GM12878 (cell line): ENCODE results near the gene PTCRA. TPM values are rescaled to one million over a fixed set of nuclear protein-coding genes. Genes with fewer than 3 reads are reported as not detected.
A peak's percentile ranks its signal among the peaks of the same experiment; 100 is the strongest.

ENCODE experiments used
- ATAC-seq: fragments of 200-7000 bp; cut with Tn5 transposase; 3 replicates; pipeline ENCODE4 v1.9.1; 2020; ENCODE audit warnings: mild to moderate bottlenecking, moderate library complexity
- BruUV-seq: library from RNA; stranded (reverse); fragments of 400-500 nt; replicated peaks from 2 replicates; lab custom pipeline; 2021; lab: Mats Ljungman, UMichigan
- CTCF ChIA-PET: fragments of 300-600 bp; sonication (Branson Sonifier 250); formaldehyde crosslinking; extraction: SDS; loops from one replicate; lab custom pipeline; 2021; ENCODE audit warnings: inconsistent platforms; lab: Yijun Ruan, JAX
- POLR2A ChIA-PET: fragments of 350-600 bp; formaldehyde crosslinking; extraction: SDS; loops from one replicate; lab custom pipeline; 2021; ENCODE audit warnings: inconsistent platforms; lab: Charles Lee
- RAD21 ChIA-PET: fragments of 300-600 bp; sonication (Branson Sonifier 250); formaldehyde crosslinking; loops from one replicate; lab custom pipeline; 2023; ENCODE audit warnings: antibody characterized with exemption; ENCODE audit not compliant: unreplicated experiment; lab: Charles Lee
- SMC1A ChIA-PET: fragments of 300-600 bp; sonication (Branson Sonifier 250); formaldehyde crosslinking; loops from one replicate; lab custom pipeline; 2023; ENCODE audit not compliant: unreplicated experiment, uncharacterized antibody; lab: Charles Lee
- DNase-seq: peaks from one replicate; pipeline ENCODE4 v3.0.0-alpha.2; 2011; ENCODE audit warnings: low read depth, low spot score
- FAIRE-seq: peaks from 3 replicates; lab custom pipeline; 2011; peaks lifted over from hg19 to GRCh38; lab: Jason Lieb, UNC
- H2AFZ ChIP-seq: 2 replicates; pipeline ENCODE4 v1.6.0; 2011; ENCODE audit warnings: low read depth, low read length, control low read depth; ENCODE audit not compliant: control insufficient read depth
- H3K27ac ChIP-seq: 2 replicates; pipeline ENCODE4 v1.5.1; 2011; ENCODE audit warnings: control low read depth; ENCODE audit not compliant: control insufficient read depth, insufficient read depth
- H3K27me3 ChIP-seq, 2 experiments: replicated peaks in 1 of 2; 2 replicates each; pipeline versions ENCODE4 v1.6.0 to v1.6.1; 2011; ENCODE audit warnings: low read length in 1 of 2; ENCODE audit not compliant: control insufficient read depth in 2 of 2, insufficient read depth in 2 of 2
- H3K36me3 ChIP-seq, 2 experiments: 2 replicates each; pipeline ENCODE4 v1.5.1; 2011; ENCODE audit warnings: low read length in 1 of 2; ENCODE audit not compliant: control insufficient read depth in 2 of 2, insufficient read depth in 2 of 2
- H3K4me1 ChIP-seq: 2 replicates; pipeline ENCODE4 v1.6.1; 2011; ENCODE audit warnings: mild to moderate bottlenecking, low read length, moderate library complexity, mixed read lengths; ENCODE audit not compliant: control insufficient read depth, insufficient read depth
- H3K4me2 ChIP-seq: 2 replicates; pipeline ENCODE4 v1.6.0; 2011; ENCODE audit warnings: control low read depth; ENCODE audit not compliant: control insufficient read depth, insufficient read depth
- H3K4me3 ChIP-seq: fragments of 200-600 bp; sonication (generic); 2 replicates; pipeline ENCODE4 v1.5.1; 2016
- H3K79me2 ChIP-seq: 2 replicates; pipeline ENCODE4 v1.6.0; 2011; ENCODE audit warnings: low read length; ENCODE audit not compliant: control insufficient read depth, insufficient read depth
- H3K9ac ChIP-seq: 2 replicates; pipeline ENCODE4 v1.8.0; 2011; ENCODE audit warnings: low read length, control low read depth, mixed read lengths; ENCODE audit not compliant: control insufficient read depth, insufficient read depth
- H3K9me3 ChIP-seq: replicated peaks from 3 replicates; pipeline ENCODE4 v1.5.1; 2011; ENCODE audit warnings: mild to moderate bottlenecking, low read length; ENCODE audit not compliant: control insufficient read depth, insufficient read depth
- H4K20me1 ChIP-seq: 2 replicates; pipeline ENCODE4 v1.6.0; 2011; ENCODE audit not compliant: control insufficient read depth, insufficient read depth
- BACH1 ChIP-seq: fragments of 450-650 bp; IDR thresholded peaks from 2 replicates; pipeline ENCODE4 v1.6.1; 2017; ENCODE audit warnings: mild to moderate bottlenecking, borderline replicate concordance
- CREB1 ChIP-seq: IDR thresholded peaks from 2 replicates; pipeline ENCODE4 v1.6.1; 2012; ENCODE audit warnings: low read depth, mild to moderate bottlenecking, inconsistent platforms
- ETV6 ChIP-seq, 2 experiments: fragments of 450-650 bp in 1 of 2; IDR thresholded peaks in 1 of 2; conservative IDR thresholded peaks in 1 of 2; 2 replicates each; pipeline ENCODE4 v1.6.1; 2014; ENCODE audit warnings: antibody characterized with exemption in 1 of 2, borderline replicate concordance in 1 of 2, low read depth in 1 of 2, mild to moderate bottlenecking in 1 of 2, moderate library complexity in 1 of 2
- HCFC1 ChIP-seq: fragments of 150-350 bp; IDR thresholded peaks from 2 replicates; pipeline ENCODE4 v1.6.1; 2014; ENCODE audit warnings: low read length
- KLF5 ChIP-seq: fragments of 450-650 bp; IDR thresholded peaks from 2 replicates; pipeline ENCODE4 v1.6.1; 2014; ENCODE audit warnings: mild to moderate bottlenecking; ENCODE audit not compliant: partially characterized antibody
- MEF2B ChIP-seq: fragments of 450-650 bp; IDR thresholded peaks from 2 replicates; pipeline ENCODE4 v1.6.1; 2018; ENCODE audit warnings: mild to moderate bottlenecking, moderate library complexity; ENCODE audit not compliant: partially characterized antibody, poor library complexity, severe bottlenecking
- MTA2 ChIP-seq: fragments of 450-650 bp; IDR thresholded peaks from 2 replicates; pipeline ENCODE4 v1.6.1; 2016; ENCODE audit warnings: low read depth, mild to moderate bottlenecking, moderate library complexity
- PAX5 ChIP-seq: IDR thresholded peaks from 2 replicates; pipeline ENCODE4 v1.6.1; 2011; ENCODE audit warnings: low read depth, low read length, borderline replicate concordance
- SMAD5 ChIP-seq: IDR thresholded peaks from 2 replicates; pipeline ENCODE4 v1.6.1; 2016; ENCODE audit warnings: antibody characterized with exemption, low read depth
- SP1 ChIP-seq: IDR thresholded peaks from one replicate; pipeline ENCODE4 v1.6.1; 2011; ENCODE audit warnings: low read depth, low read length
- SUPT20H ChIP-seq: IDR thresholded peaks from 2 replicates; pipeline ENCODE4 v1.6.1; 2011; ENCODE audit warnings: low read depth, mild to moderate bottlenecking, low read length, moderate library complexity, borderline replicate concordance; ENCODE audit not compliant: control insufficient read depth
- WGBS: methylation state at CpG from one replicate; pipeline ENCODE4 v1.1.6; 2016; ENCODE audit warnings: low lambda C conversion rate; ENCODE audit not compliant: insufficient replicate concordance, insufficient coverage; ENCODE audit errors: missing lambda C conversion rate; 5-methylcytosine and 5-hydroxymethylcytosine counted together
- in situ Hi-C: fragments of 300-500 bp; cut with MboI; formaldehyde crosslinking; loops from 9 replicates; pipeline ENCODE4 v1.14.3; 2018; ENCODE audit warnings: mixed read lengths
- intact Hi-C: fragments of 100-400 bp; cut with micrococcal nuclease; formaldehyde crosslinking; loops from one replicate; pipeline ENCODE4 v1.14.2; 2022; ENCODE audit not compliant: unreplicated experiment
- polyA plus RNA-seq, 11 experiments: library from polyadenylated mRNA; depleted of rRNA in 4 of 11; unstranded in 6 of 11; stranded (reverse) in 5 of 11; fragments of >200 nt; fragmentation: Nextera tagmentation in 4 of 11; fragmentation: Illumina TruSeq in 1 of 11; extraction: Ambion mirVana in 4 of 11; extraction: Trizol in 1 of 11; gene quantifications; 1 replicate in 1 of 11; 2 replicates in 10 of 11; pipeline versions ENCODE4 v1.2.1 to v1.2.3, GENCODE V29; 2011 to 2016; ENCODE audit warnings: inconsistent platforms in 2 of 11, missing spikeins in 2 of 11, low read depth in 1 of 11
- total RNA-seq, 4 experiments: library from RNA; depleted of rRNA in 3 of 4; stranded (reverse); fragments of >200 nt in 3 of 4; fragmentation: Illumina TruSeq in 1 of 4; extraction: Trizol in 1 of 4; gene quantifications; 2 replicates each; pipeline versions ENCODE4 v1.2.1 to v1.2.3, GENCODE V29; 2013 to 2021
- TF ChIP-seq, protein P1 (sequence below): fragments of 450-650 bp; conservative IDR thresholded peaks from 2 replicates; pipeline ENCODE4 v1.6.1; 2017; ENCODE audit warnings: mild to moderate bottlenecking, moderate library complexity

The PTCRA gene
- total and polyA plus RNA-seq, 10 of the 15 experiments (the other 5 are each of a cell fraction or from before 2014, with no cell fraction given): 0.10 to 1.1 (median 0.19) TPM; not detected in 4

DNA sequence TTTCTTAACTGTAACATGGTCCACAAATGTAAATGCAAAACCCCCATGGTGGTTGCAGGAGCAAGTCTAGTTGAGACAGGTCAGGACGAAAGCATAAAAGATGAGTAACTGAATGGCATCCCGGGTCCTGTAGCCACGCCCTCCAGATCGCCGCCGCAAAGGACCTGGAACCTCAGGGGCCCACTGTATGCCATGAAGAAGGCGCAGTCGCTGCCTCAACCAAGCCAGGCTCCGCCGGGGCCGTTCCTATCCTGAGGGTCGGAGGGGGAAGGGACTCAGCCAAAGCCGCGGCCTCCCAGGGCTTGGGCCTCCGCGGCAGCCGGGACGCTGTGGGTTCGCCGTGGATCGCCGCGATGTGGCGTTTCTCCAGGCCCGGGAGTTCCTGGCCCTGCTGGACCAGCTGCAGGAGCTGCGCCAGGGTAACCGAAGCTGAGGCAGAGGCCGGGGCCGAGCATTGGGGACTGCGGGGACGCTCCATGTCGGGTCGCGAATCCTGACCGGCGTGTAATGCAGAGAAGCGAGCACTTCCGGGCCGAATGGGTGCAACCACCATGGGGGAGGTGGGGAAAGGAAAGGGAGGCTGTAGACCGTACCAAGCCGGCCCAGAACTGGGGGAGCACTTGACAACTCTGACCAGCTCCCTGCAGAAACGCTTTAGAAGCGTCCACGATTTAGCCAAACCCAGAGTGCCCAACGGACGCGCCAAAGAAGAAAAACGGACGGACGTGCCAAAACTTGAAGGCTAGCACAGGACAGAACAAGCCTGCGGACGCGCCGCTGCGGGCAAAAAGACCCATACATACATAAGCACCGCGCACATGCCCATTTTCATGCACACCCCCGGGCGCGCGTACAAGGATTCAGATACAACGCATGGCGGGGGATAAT is 25.3 kb upstream of the PTCRA start (continued):
- no peak for TF ChIP-seq ETV6 (conservative IDR thresholded peaks at IDR 0.05 in 1 of 2, IDR thresholded peaks at IDR 0.05 in 1 of 2; ENCODE audit: borderline replicate concordance in 1 of 2, low read depth in 1 of 2)
- TF ChIP-seq SP1: peak; percentile 67
- TF ChIP-seq PAX5: 0 out of 2 replicates have a peak, but pooled peaks have one; percentile 21
- TF ChIP-seq BACH1: peak; percentile 91
- TF ChIP-seq SUPT20H: no peak
- TF ChIP-seq SMAD5: peak; percentile 80; the same call in 1 of the 2 replicates
- peak; percentile 49 for TF ChIP-seq HCFC1
- no peak for TF ChIP-seq MEF2B

DNA sequence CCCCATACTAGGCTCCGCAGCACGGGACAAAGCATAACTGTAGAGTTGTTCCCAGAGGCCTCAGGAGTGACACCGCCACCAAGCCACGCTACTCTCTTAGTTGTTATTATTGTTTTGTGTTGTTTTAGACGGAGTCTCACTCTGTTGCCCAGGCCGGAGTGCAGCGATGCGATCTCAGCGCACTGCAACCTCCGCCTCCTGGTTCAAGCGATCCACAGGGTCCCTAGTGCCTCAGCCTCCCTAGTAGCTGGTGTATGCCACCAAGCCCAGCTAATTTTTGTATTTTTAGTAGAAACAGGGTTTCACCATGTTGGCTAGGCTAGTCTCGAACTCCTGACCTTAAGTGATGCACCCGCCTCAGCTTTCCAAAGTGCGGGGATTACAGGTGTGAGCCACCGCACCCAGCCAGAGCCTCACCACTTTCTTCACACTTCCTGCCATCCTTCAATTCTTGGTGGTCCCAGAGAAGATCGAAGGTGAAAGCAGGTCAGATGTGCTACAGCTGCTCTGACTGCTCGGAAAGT is 24.6 kb upstream of the PTCRA start:
- SMC1A ChIA-PET: interaction anchor here (0.7 to 2.3 kb wide), 5 partner anchors 12 to 230 kb away, joined by 3 to 9 read pairs (median 3); partner anchors contain the start of genes CNPY3 and RPL7L1
- WGBS: 38% methylated on average over 17 of the region's 17 CpGs

More for the DNA sequence above, 24.6 kb upstream of the PTCRA start:
- Histone ChIP-seq H3K9me3 (no peaks in the 10 kb centered on the region), H3K79me2 (peaks cover 4% of the 10 kb centered on the region; the same call in 1 of the 2 replicates), H4K20me1 (no peaks in the 10 kb centered on the region), H3K9ac (peak overlapping the region; percentile 97), H3K4me3 (peak overlapping the region; percentile 85; the same call in 1 of the 2 replicates), H3K4me2 (peak overlapping the region; percentile 83), H2AFZ (peak overlapping the region; percentile 97), H3K27me3 (no peaks in the 10 kb centered on the region), H3K36me3 (no peaks in the 10 kb centered on the region; a peak in 1 of 4 replicates), H3K4me1 (peaks cover 15% of the 10 kb centered on the region), H3K27ac (peak overlapping the region; percentile 88)
- CTCF ChIA-PET: interaction anchor here (0.6 to 1.8 kb wide), 7 partner anchors 9 to 229 kb away, joined by 3 to 8 read pairs (median 5); partner anchors contain the start of genes CNPY3 and PPP2R5D
- no peak for FAIRE-seq
- in situ Hi-C loops (no loop called here), intact Hi-C loops (loop anchor here (2.0 to 5.0 kb wide), 2 partner anchors 109 to 144 kb away; partner anchors contain the start of genes BICRAL and TBCC)
- RAD21 ChIA-PET: interaction anchor here (1.0 to 3.1 kb wide), 5 partner anchors 12 to 230 kb away, joined by 3 to 9 read pairs (median 4); partner anchors contain the start of genes BICRAL and RPL7L1
- no peak for ATAC-seq
- no peak for DNase-seq
- POLR2A ChIA-PET: interaction anchor here (0.7 to 2.3 kb wide), 3 partner anchors 12 to 233 kb away, joined by 5 to 16 read pairs (median 5); partner anchors contain the start of genes PPP2R5D and RPL7L1
- TF ChIP-seq CREB1: no peak
- TF ChIP-seq, protein P1, sequence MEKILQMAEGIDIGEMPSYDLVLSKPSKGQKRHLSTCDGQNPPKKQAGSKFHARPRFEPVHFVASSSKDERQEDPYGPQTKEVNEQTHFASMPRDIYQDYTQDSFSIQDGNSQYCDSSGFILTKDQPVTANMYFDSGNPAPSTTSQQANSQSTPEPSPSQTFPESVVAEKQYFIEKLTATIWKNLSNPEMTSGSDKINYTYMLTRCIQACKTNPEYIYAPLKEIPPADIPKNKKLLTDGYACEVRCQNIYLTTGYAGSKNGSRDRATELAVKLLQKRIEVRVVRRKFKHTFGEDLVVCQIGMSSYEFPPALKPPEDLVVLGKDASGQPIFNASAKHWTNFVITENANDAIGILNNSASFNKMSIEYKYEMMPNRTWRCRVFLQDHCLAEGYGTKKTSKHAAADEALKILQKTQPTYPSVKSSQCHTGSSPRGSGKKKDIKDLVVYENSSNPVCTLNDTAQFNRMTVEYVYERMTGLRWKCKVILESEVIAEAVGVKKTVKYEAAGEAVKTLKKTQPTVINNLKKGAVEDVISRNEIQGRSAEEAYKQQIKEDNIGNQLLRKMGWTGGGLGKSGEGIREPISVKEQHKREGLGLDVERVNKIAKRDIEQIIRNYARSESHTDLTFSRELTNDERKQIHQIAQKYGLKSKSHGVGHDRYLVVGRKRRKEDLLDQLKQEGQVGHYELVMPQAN: no peak
- TF ChIP-seq KLF5: no peak
- 0 out of 2 replicates have a peak, but pooled peaks have one; percentile 7 for TF ChIP-seq MTA2
- no TSS peak for BruUV-seq
